ENCODE data around the gene MYLK4. TPM values are rescaled to one million over a fixed set of nuclear protein-coding genes. Genes with fewer than 3 reads are reported as not detected.

The MYLK4 gene
- polyA plus RNA-seq, 1 experiment, result 0.21 TPM

DNA sequence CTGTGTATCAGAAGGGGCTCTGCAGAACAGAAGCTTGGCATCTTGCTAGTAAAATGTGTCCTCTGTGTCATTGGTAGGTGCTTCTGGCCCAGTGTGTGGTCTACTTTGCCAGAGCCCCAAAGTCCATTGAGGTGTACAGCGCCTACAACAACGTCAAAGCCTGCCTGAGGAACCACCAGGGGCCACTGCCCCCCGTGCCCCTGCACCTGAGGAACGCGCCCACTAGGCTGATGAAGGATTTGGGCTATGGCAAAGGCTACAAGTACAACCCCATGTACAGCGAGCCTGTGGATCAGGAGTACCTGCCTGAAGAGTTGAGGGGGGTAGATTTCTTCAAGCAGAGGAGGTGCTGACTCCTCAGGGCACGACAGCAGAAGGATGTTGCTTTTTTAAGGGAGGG, 34.2 kb upstream of the MYLK4 start:
- DNase-seq (ENCODE audit: low read depth, low spot score), result no peak
- Histone ChIP-seq H3K4me3 (ENCODE audit: low read depth, low read length) (no peak overlapping the region), H3K27ac (ENCODE audit: low read depth, low read length) (no peak overlapping the region), H3K9me3 (ENCODE audit: control insufficient read depth, insufficient read depth, low read length) (no peaks in the 10 kb centered on the region), H3K27me3 (ENCODE audit: control insufficient read depth, insufficient read depth, low read length) (no peaks in the 10 kb centered on the region)
- POLR2A ChIA-PET, result no interaction called here
- CTCF ChIA-PET, result interaction anchor here (2.5 kb wide), 1 partner anchor 11 kb away, joined by 8 read pairs; no protein-coding TSS in a partner anchor
- TF ChIP-seq, protein P1, sequence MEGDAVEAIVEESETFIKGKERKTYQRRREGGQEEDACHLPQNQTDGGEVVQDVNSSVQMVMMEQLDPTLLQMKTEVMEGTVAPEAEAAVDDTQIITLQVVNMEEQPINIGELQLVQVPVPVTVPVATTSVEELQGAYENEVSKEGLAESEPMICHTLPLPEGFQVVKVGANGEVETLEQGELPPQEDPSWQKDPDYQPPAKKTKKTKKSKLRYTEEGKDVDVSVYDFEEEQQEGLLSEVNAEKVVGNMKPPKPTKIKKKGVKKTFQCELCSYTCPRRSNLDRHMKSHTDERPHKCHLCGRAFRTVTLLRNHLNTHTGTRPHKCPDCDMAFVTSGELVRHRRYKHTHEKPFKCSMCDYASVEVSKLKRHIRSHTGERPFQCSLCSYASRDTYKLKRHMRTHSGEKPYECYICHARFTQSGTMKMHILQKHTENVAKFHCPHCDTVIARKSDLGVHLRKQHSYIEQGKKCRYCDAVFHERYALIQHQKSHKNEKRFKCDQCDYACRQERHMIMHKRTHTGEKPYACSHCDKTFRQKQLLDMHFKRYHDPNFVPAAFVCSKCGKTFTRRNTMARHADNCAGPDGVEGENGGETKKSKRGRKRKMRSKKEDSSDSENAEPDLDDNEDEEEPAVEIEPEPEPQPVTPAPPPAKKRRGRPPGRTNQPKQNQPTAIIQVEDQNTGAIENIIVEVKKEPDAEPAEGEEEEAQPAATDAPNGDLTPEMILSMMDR (IDR thresholded peaks at IDR 0.05; ENCODE audit: low read depth, low read length), result no peak

DNA sequence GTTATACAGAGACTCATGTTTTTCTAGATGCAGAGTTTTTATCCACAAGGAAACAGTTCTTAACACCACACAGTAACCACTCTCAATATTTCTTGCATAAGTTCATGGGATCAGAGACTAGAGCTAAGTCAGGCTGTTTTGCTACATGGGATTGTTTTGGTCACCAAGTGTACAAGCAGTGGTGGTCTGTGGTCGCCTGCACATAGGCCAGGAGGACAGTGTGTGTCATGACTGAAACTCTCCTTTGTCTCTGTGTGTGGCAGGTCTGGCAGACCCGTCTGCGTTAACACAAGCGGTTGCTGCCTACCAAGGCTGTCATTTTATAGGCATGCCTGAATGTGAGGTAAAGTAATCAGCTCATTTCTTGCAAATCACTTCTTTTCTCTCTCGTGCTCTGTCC, 33.3 kb upstream of the MYLK4 start:
- Histone ChIP-seq H3K27ac (ENCODE audit: low read depth, low read length) (no peak overlapping the region), H3K4me3 (ENCODE audit: low read depth, low read length) (no peak overlapping the region), H3K9me3 (ENCODE audit: control insufficient read depth, insufficient read depth, low read length) (no peaks in the 10 kb centered on the region), H3K27me3 (ENCODE audit: control insufficient read depth, insufficient read depth, low read length) (no peaks in the 10 kb centered on the region)
- POLR2A ChIA-PET, result interaction anchor here (0.9 kb wide), 1 partner anchor 19 kb away, joined by 4 read pairs; the partner anchor contains the start of gene WRNIP1
- DNase-seq (ENCODE audit: low read depth, low spot score), result no peak
- CTCF ChIA-PET, result interaction anchor here (0.8 to 2.5 kb wide), 9 partner anchors 10 to 205 kb away, joined by 3 to 11 read pairs (median 5); partner anchors contain the start of genes MYLK4 and WRNIP1
- TF ChIP-seq, protein P1 (IDR thresholded peaks at IDR 0.05; ENCODE audit: low read depth, low read length), result no peak

DNA sequence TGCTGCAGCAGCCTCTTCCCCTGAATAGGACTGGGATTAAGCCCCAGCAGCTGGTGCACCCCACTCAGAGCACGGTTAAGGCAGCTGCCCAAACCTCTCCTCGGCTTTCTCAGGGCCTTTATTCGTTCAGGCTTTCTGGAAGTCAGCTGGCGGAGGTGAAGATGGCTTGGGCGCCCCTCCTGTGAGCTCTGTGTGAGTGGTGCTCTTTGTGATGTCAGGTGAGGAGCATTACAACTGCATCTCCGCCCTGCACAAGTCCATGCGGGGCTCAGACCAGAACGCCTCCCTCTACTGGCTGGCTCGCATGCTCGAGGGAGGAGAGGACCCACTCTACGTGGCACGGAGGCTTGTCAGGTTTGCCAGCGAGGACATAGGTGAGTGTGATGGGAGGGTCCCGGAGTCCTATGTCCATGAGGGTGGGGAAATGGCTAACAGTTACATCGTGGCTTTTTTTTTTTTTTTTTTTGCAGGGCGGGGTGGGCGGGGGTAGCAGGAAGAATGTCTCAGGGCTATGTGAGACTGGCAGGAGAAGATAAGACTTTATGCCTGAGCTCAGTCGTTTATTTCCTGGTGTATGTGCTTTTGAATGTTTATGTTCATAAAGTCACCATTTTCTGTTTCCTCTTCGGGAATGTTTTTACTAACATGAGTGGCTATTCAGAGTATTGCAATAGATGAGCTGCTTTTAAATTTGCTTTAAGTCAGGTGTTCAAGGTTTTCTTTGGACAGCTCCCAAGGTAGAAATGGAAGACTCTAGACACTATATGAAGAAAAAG, 32.7 kb upstream of the MYLK4 start:
- POLR2A ChIA-PET, result interaction anchor here (0.9 kb wide), 1 partner anchor 18 kb away, joined by 4 read pairs; the partner anchor contains the start of gene WRNIP1
- TF ChIP-seq, protein P1 (IDR thresholded peaks at IDR 0.05; ENCODE audit: low read depth, low read length), result 0 out of 2 replicates have a peak, but pooled peaks have one; percentile 5
- no peak for DNase-seq (ENCODE audit: low read depth, low spot score)
- Histone ChIP-seq H3K9me3 (ENCODE audit: control insufficient read depth, insufficient read depth, low read length) (no peaks in the 10 kb centered on the region), H3K4me3 (ENCODE audit: low read depth, low read length) (no peak overlapping the region), H3K27ac (ENCODE audit: low read depth, low read length) (no peak overlapping the region), H3K27me3 (ENCODE audit: control insufficient read depth, insufficient read depth, low read length) (no peaks in the 10 kb centered on the region)
- CTCF ChIA-PET, result interaction anchor here (0.8 to 2.5 kb wide), 11 partner anchors 10 to 206 kb away, joined by 3 to 11 read pairs (median 4); partner anchors contain the start of genes MYLK4 and WRNIP1

DNA sequence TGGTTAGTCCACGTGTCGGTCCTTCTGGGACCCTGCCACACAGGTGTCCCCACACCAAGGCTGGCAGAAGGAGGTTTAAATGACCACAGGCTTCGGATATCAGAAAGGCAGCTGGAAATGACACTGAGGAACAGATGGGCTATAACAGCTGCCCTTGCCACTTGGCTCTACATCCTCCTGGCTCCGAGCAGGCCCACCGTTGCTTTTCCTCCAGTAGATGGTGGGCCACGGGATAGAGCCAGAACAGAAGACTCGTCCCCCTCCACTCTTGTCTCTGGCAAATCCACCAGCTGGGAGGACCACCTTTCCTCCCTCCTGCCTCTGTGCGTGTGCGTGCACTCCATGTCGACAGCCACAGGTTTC, 32.1 kb upstream of the MYLK4 start:
- no peaks in the 10 kb centered on the region for H3K27me3 ChIP-seq (ENCODE audit: control insufficient read depth, insufficient read depth, low read length)
- CTCF ChIA-PET, result interaction anchor here (0.9 to 2.5 kb wide), 6 partner anchors 9 to 170 kb away, joined by 3 to 8 read pairs (median 4); partner anchors contain the start of genes MYLK4 and WRNIP1
- no peak overlapping the region for H3K4me3 ChIP-seq (ENCODE audit: low read depth, low read length)
- TF ChIP-seq, protein P1 (IDR thresholded peaks at IDR 0.05; ENCODE audit: low read depth, low read length), result no peak
- H3K27ac ChIP-seq (ENCODE audit: low read depth, low read length), result no peak overlapping the region
- no peaks in the 10 kb centered on the region for H3K9me3 ChIP-seq (ENCODE audit: control insufficient read depth, insufficient read depth, low read length)
- POLR2A ChIA-PET, result interaction anchor here (0.5 kb wide), 1 partner anchor 17 kb away, joined by 3 read pairs; no protein-coding TSS in a partner anchor
- DNase-seq (ENCODE audit: low read depth, low spot score), result no peak

GRCh38 chr6:2782356-2782708, 31.6 kb upstream of the MYLK4 start:
- Histone ChIP-seq H3K4me3 (ENCODE audit: low read depth, low read length) (no peak overlapping the region), H3K27ac (ENCODE audit: low read depth, low read length) (no peak overlapping the region), H3K9me3 (ENCODE audit: control insufficient read depth, insufficient read depth, low read length) (no peaks in the 10 kb centered on the region), H3K27me3 (ENCODE audit: control insufficient read depth, insufficient read depth, low read length) (no peaks in the 10 kb centered on the region)
- POLR2A ChIA-PET, result interaction anchor here (0.5 kb wide), 1 partner anchor 17 kb away, joined by 3 read pairs; no protein-coding TSS in a partner anchor
- TF ChIP-seq, protein P1 (IDR thresholded peaks at IDR 0.05; ENCODE audit: low read depth, low read length), result no peak
- DNase-seq (ENCODE audit: low read depth, low spot score), result no peak
- CTCF ChIA-PET, result interaction anchor here (0.9 to 1.6 kb wide), 2 partner anchors 17 to 170 kb away, joined by 3 to 4 read pairs; partner anchors contain the start of gene WRNIP1
